ENCODE results near the gene GPD1.

GRCh38 chr12:50102131-50102531, 1.7 kb upstream of the GPD1 start:
- TF ChIP-seq MAX (IDR thresholded peaks at IDR 0.05) (no peak), RAD21 (IDR thresholded peaks at IDR 0.05; ENCODE audit: low read depth) (no peak), TAF1 (IDR thresholded peaks at IDR 0.05; ENCODE audit: low read depth) (no peak), TCF12 (IDR thresholded peaks at IDR 0.05; ENCODE audit: low read depth) (no peak), ZBTB7A (IDR thresholded peaks at IDR 0.05; ENCODE audit: low read depth) (no peak), EP300 (IDR thresholded peaks at IDR 0.05; ENCODE audit: borderline replicate concordance) (no peak), REST (IDR thresholded peaks at IDR 0.05; ENCODE audit: low read depth) (no peak), CREB1 (IDR thresholded peaks at IDR 0.05; ENCODE audit: low read depth) (no peak), CEBPB (IDR thresholded peaks at IDR 0.05) (no peak), NFIC (IDR thresholded peaks at IDR 0.05) (no peak), FOXM1 (IDR thresholded peaks at IDR 0.05; ENCODE audit: borderline replicate concordance, low read depth) (no peak), USF1 (IDR thresholded peaks at IDR 0.05) (no peak), YY1 (IDR thresholded peaks at IDR 0.05; ENCODE audit: low read depth) (no peak)
